VCaP (cell line): ENCODE data around the gene TMEM51.

ENCODE experiments used
- H3K27ac ChIP-seq: fragments of 450-650 bp; 2 replicates; pipeline ENCODE4 v1.5.1; 2017
- TF ChIP-seq, protein P1 (sequence below): fragments of 450-650 bp; conservative IDR thresholded peaks from 2 replicates; pipeline ENCODE4 v1.5.1; 2017; ENCODE audit warnings: mild to moderate bottlenecking, moderate library complexity

The TMEM51 gene

DNA sequence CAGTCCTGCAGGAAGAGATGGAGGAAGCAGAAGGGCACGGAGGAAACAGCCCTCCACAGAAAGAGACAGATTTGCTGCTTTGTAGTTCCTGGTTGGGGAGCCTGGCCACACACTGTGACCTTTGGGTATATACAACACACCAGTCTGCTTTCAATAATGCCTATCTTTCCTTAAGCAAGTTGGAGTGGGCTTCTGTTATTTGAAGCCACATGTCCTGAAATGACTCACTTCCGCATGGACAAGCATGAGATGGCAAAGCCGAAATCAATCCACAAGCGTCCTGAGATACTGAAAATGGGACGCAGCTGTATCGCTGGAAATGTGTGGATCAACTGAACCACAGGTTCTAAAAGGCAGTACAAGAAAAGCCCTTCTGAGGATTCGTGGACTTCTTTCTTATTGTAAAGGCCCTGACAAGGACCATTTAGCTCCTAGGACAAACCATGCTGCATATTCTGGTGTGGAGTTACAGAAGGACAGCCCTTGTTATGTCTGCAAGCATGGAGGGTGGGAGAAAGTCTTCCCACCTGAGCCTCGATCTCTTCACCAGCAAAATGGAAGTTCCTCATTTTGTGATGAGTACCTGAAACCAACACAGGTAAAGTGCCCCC is 70.8 kb downstream of the TMEM51 start:
- H3K27ac ChIP-seq: no peak overlapping the region
- TF ChIP-seq, protein P1, sequence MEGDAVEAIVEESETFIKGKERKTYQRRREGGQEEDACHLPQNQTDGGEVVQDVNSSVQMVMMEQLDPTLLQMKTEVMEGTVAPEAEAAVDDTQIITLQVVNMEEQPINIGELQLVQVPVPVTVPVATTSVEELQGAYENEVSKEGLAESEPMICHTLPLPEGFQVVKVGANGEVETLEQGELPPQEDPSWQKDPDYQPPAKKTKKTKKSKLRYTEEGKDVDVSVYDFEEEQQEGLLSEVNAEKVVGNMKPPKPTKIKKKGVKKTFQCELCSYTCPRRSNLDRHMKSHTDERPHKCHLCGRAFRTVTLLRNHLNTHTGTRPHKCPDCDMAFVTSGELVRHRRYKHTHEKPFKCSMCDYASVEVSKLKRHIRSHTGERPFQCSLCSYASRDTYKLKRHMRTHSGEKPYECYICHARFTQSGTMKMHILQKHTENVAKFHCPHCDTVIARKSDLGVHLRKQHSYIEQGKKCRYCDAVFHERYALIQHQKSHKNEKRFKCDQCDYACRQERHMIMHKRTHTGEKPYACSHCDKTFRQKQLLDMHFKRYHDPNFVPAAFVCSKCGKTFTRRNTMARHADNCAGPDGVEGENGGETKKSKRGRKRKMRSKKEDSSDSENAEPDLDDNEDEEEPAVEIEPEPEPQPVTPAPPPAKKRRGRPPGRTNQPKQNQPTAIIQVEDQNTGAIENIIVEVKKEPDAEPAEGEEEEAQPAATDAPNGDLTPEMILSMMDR: no peak

DNA sequence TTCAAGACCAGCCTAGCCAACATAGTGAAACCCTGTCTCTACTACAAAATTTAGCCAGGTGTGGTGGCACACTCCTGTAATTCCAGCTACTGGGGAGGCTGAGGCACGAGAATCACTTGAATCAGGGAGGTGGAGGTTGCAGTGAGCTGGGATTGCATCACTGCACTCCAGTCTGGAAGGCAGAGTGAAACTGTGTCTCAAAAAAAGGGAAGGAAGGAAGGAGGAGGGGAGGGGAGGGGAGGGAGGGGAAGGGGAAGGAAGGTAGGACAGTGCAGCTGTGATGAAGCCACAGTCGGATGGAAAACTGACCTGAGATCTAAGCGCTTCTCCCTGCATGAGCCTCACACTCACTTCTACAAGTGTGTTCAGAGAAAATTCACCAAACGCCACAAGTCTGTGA is 71.4 kb downstream of the TMEM51 start:
- TF ChIP-seq, protein P1: no peak
- no peak overlapping the region for H3K27ac ChIP-seq

DNA sequence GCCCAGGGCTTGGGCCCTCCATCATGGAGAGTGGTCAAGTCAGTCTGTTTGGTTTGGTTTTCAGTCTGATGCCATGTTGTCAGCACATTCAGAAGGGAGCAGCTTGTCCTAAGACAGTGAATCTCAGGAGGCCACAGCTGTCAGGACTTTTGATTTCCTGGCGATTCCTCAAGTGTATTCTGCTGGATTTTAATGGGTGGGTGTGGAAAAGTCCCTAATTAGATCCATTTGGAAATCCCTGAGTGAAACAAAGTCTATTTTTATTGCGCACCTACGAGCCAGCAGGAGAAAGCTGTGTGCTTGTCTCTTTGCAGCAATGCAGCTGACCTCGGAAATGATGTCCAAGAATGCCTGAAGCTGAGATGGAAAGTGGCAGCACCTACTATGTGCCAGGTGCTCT is 71.9 kb downstream of the TMEM51 start:
- H3K27ac ChIP-seq: no peak overlapping the region
- TF ChIP-seq, protein P1: no peak

DNA sequence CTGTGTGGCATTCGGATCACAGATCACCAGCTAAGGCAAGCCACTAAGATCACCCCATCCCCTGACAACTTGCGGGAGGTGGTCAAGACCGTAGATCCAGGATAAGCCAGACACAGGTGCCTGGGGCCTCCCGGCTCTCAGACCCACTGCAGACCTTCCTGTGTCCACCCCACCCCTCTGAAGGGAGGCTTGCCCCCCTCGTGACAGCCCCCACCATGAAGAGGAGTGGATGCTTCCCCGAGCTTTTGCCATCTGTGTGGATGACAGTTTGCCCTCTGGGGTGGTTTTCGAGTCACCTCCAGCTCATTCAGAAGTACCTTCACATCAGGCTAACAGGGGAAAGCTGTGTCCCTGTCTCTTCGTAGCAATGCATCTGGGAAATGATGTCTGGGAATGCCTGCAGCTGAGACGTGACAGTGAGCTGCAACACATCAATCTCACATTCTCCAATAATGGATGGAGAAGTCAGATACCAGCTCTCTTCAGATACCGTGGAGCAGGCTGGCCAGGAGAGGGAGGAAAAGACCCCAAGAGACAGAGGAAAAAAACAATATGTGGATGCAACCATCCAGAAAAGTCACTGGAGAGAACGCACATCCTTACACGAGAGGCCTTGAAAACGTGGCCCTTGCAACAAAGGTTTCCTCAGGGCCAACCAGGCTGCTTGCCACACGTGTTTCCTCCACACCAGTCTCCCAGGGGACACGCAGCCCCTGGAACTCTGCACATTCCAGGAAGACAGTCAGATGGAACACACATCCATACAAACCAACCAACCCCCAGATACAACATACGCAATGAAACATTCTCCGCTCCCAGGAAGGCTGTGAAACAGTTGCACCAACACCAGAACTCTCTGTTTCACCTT is 73.1 kb downstream of the TMEM51 start:
- no peak overlapping the region for H3K27ac ChIP-seq
- TF ChIP-seq, protein P1: no peak

DNA sequence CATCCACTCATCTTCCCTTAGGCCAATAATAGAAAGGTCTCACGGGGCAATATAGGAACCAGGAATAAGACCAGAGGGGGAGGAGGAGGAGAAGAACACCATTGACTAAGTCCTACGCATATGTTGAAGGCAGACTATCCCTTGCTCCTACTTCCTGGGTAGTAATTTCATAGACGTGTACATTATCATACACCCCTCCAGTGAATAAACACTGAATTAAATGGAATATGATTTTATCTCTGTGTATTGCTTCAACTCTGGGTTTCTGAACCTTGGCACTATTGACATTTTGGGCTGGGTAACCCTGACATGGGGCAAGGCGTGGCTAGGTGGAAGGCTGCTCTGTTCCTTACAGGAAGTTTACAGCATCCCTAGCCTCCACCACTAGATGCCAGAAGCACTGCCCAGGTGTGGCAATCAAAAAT is 76.2 kb downstream of the TMEM51 start:
- no peak overlapping the region for H3K27ac ChIP-seq
- TF ChIP-seq, protein P1: no peak

DNA sequence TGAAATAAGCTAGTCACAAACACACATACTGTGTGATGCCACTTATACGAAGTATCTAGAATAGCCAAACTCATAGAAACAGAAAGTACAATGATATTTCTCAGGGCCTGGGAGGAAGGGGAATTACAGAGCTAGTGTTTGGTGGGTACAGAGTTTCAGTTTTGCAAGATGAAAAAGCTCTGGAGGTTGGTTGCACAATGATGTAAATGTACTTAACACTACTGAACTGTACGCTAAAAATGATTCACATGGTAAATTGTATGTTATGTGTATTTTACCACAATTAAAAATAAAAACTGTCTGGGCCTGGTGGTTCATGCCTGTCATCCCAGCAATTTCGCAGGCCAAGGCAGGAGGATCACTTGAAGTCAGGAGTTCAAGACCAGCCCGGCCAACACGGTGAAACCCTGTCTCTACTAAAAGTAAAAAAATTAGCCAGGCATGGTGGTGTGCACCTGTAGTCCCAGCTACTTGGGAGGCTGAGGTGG is 78.2 kb downstream of the TMEM51 start:
- TF ChIP-seq, protein P1: no peak
- H3K27ac ChIP-seq: no peak overlapping the region

DNA sequence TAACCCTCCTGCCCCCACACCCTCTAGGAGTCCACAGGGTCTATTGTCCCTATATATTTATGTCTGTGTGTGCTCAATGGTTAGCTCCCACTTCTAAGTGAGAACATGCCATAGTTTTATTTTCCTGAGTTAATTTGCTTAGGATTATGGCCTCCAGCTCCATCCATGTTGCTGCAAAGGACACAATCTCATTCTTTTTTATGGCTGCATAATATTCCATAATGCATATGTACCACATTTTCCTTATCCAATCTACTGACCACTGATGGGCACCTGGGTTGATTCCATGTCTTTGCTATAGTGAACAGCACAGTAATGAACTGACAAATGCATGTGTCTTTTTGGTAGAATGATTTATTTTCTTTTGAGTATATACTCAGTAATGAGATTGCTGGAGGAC is 80.1 kb downstream of the TMEM51 start:
- no peak overlapping the region for H3K27ac ChIP-seq
- TF ChIP-seq, protein P1: no peak
